ENCODE data around the gene KRTAP22-1. TPM values are rescaled to one million over a fixed set of nuclear protein-coding genes. Genes with fewer than 3 reads are reported as not detected.

KRTAP22-1 gene
- total and polyA plus RNA-seq, 2 of the 8 experiments (the other 6 are each of a cell fraction or from before 2014, with no cell fraction given), result not detected

- TF ChIP-seq CHD7 (IDR thresholded peaks at IDR 0.05; ENCODE audit: insufficient replicate concordance, low read length), result no peak
- TF ChIP-seq EGR1 (IDR thresholded peaks at IDR 0.05; ENCODE audit: borderline replicate concordance, low read depth, low read length), result no peak
- no peak for TF ChIP-seq GTF2F1 (IDR thresholded peaks at IDR 0.05; ENCODE audit: borderline replicate concordance, low read depth, low read length)
- no peak for TF ChIP-seq SUZ12 (IDR thresholded peaks at IDR 0.05; ENCODE audit: low read length)
- TF ChIP-seq POLR2AphosphoS5 (IDR thresholded peaks at IDR 0.05; ENCODE audit: low read depth, low read length), result no peak
- no peak for TF ChIP-seq NANOG (IDR thresholded peaks at IDR 0.05; ENCODE audit: insufficient read depth, low read depth, low read length, poor library complexity, severe bottlenecking)
- no peak for TF ChIP-seq CHD2 (IDR thresholded peaks at IDR 0.05; ENCODE audit: low read length)
- TF ChIP-seq JUN (IDR thresholded peaks at IDR 0.05; ENCODE audit: low read depth, low read length), result no peak
- no peak for TF ChIP-seq TEAD4 (IDR thresholded peaks at IDR 0.05; ENCODE audit: low read depth, low read length)
- TF ChIP-seq HDAC2 (IDR thresholded peaks at IDR 0.05; ENCODE audit: borderline replicate concordance in 1 of 2, low read depth in 2 of 2, low read length in 2 of 2), result no peak
- TF ChIP-seq PHF8 (conservative IDR thresholded peaks at IDR 0.05; ENCODE audit: low read depth, low read length), result no peak
- TF ChIP-seq RAD21 (IDR thresholded peaks at IDR 0.05 in 1 of 2, conservative IDR thresholded peaks at IDR 0.05 in 1 of 2; ENCODE audit: low read depth in 2 of 2, low read length in 2 of 2), result no peak
Observed at GRCh38 chr21:30577766-30578165, 23.1 kb upstream of the KRTAP22-1 start (continued).

All from H1 (cell line).